Stimulated activated CD8-positive, alpha-beta memory T cell treated with anti-CD3 and anti-CD28 coated beads, Interleukin-15, amount 100 ng/mL, for 24 hours (primary cell): ENCODE data around the gene SH3BP5L.

ENCODE experiments used
- DNase-seq: peaks from one replicate; pipeline ENCODE4 v3.0.0-alpha.2; 2020; ENCODE audit warnings: low read depth

SH3BP5L gene

DNA sequence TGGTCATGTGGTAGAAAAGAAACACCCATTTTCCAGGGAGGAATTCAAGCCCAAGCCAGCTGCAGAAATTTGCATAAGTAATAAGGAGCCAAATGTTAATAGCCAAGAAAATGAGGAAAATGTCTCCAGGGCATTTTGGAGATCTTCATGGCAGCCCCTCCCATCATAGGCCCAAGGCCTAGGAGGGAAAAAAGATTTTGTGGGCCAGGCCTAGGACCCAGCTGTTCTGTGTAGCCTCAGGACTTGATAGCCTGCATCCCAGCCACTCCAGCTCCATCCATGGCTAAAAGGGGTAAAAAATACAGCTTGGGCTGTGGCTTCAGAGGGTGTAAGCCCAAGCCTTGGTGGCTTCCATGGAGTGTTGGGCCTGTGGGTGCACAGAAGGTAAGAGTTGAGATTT, 48.7 kb downstream of the SH3BP5L start:
- DNase-seq: no peak

DNA sequence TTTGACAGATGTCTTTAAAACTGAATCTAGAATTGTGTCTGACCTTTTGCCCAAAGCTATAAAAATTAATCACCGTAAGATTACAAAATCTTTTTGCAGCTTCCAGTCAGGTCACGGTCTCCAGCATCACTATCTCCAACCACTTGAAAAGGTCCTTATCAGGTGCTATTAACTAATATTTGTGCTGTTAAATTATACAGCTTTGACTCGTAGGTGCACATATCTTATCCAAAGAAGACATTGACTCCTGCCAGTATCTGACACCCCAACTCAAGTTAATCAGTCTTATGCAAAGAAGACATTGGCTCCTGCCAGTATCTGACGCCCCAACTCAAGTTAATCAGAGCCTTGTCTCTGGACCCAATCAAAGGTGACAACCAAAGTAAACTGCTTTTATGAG, 50.3 kb downstream of the SH3BP5L start:
- no peak for DNase-seq
